GM12878 (cell line): ENCODE results near the gene LPIN3.

Experiments
- BHLHE40 ChIP-seq, 2 experiments: fragments of 450-650 bp in 1 of 2; IDR thresholded peaks; 2 replicates each; pipeline ENCODE4 v1.6.1; 2011 to 2017; ENCODE audit warnings: low read depth in 2 of 2, borderline replicate concordance in 1 of 2, improper control_type of control experiment in 1 of 2, low read length in 1 of 2, mild to moderate bottlenecking in 1 of 2
- NFYB ChIP-seq: IDR thresholded peaks from 2 replicates; pipeline ENCODE4 v1.6.1; 2011; ENCODE audit warnings: low read depth, mild to moderate bottlenecking, low read length, improper control_type of control experiment, moderate library complexity; ENCODE audit not compliant: insufficient read depth
- POLR2AphosphoS5 ChIP-seq: IDR thresholded peaks from 2 replicates; pipeline ENCODE4 v1.6.1; 2011; ENCODE audit warnings: mild to moderate bottlenecking, low read length, inconsistent platforms
- TF ChIP-seq, protein P1 (sequence below): IDR thresholded peaks from 2 replicates; pipeline ENCODE4 v1.6.1; 2012; ENCODE audit warnings: mild to moderate bottlenecking, low read depth, low read length
- TF ChIP-seq, protein P2 (sequence below): fragments of 450-650 bp; IDR thresholded peaks from 2 replicates; pipeline ENCODE4 v1.6.1; 2017; ENCODE audit warnings: mild to moderate bottlenecking, moderate library complexity

DNA sequence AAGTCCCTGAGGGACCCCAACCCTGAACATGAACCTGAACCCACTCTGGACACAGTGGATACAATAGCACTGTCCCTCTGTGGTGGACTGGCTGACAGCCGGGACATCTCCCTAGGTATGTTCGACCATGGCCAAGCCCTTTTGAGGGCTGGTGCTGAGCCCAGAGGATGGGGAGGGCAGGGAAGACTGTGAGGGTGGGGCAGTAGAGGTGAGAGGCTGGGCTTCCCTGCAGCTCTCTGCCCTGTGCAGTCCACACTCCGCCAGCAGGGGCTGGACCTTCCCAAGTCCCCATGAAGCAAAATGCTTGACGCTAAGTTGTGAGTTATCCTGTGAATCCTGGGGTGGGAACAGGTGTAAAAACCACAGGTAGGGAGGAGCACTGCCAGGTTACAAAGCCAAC lies 11.5 kb downstream of the LPIN3 start:
- TF ChIP-seq, protein P1, sequence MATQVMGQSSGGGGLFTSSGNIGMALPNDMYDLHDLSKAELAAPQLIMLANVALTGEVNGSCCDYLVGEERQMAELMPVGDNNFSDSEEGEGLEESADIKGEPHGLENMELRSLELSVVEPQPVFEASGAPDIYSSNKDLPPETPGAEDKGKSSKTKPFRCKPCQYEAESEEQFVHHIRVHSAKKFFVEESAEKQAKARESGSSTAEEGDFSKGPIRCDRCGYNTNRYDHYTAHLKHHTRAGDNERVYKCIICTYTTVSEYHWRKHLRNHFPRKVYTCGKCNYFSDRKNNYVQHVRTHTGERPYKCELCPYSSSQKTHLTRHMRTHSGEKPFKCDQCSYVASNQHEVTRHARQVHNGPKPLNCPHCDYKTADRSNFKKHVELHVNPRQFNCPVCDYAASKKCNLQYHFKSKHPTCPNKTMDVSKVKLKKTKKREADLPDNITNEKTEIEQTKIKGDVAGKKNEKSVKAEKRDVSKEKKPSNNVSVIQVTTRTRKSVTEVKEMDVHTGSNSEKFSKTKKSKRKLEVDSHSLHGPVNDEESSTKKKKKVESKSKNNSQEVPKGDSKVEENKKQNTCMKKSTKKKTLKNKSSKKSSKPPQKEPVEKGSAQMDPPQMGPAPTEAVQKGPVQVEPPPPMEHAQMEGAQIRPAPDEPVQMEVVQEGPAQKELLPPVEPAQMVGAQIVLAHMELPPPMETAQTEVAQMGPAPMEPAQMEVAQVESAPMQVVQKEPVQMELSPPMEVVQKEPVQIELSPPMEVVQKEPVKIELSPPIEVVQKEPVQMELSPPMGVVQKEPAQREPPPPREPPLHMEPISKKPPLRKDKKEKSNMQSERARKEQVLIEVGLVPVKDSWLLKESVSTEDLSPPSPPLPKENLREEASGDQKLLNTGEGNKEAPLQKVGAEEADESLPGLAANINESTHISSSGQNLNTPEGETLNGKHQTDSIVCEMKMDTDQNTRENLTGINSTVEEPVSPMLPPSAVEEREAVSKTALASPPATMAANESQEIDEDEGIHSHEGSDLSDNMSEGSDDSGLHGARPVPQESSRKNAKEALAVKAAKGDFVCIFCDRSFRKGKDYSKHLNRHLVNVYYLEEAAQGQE: no peak
- no peak for TF ChIP-seq BHLHE40 (IDR thresholded peaks at IDR 0.05; ENCODE audit: borderline replicate concordance in 1 of 2, low read depth in 2 of 2, low read length in 1 of 2)
- TF ChIP-seq NFYB: no peak
- no peak for TF ChIP-seq POLR2AphosphoS5
- TF ChIP-seq, protein P2, sequence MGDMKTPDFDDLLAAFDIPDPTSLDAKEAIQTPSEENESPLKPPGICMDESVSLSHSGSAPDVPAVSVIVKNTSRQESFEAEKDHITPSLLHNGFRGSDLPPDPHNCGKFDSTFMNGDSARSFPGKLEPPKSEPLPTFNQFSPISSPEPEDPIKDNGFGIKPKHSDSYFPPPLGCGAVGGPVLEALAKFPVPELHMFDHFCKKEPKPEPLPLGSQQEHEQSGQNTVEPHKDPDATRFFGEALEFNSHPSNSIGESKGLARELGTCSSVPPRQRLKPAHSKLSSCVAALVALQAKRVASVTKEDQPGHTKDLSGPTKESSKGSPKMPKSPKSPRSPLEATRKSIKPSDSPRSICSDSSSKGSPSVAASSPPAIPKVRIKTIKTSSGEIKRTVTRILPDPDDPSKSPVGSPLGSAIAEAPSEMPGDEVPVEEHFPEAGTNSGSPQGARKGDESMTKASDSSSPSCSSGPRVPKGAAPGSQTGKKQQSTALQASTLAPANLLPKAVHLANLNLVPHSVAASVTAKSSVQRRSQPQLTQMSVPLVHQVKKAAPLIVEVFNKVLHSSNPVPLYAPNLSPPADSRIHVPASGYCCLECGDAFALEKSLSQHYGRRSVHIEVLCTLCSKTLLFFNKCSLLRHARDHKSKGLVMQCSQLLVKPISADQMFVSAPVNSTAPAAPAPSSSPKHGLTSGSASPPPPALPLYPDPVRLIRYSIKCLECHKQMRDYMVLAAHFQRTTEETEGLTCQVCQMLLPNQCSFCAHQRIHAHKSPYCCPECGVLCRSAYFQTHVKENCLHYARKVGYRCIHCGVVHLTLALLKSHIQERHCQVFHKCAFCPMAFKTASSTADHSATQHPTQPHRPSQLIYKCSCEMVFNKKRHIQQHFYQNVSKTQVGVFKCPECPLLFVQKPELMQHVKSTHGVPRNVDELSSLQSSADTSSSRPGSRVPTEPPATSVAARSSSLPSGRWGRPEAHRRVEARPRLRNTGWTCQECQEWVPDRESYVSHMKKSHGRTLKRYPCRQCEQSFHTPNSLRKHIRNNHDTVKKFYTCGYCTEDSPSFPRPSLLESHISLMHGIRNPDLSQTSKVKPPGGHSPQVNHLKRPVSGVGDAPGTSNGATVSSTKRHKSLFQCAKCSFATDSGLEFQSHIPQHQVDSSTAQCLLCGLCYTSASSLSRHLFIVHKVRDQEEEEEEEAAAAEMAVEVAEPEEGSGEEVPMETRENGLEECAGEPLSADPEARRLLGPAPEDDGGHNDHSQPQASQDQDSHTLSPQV: no peak
